IMR-90 (cell line): ENCODE measurements around the gene DAB1. TPM values are rescaled to one million over a fixed set of nuclear protein-coding genes. Genes with fewer than 3 reads are reported as not detected.
"Not testable (repeated sequence)": the region's sequence is repeated elsewhere in the genome, so short reads cannot be mapped to it uniquely, and the experiment has no call there.

ENCODE experiments used
- ATAC-seq: fragments of 200-7000 bp; cut with Tn5 transposase; 2 replicates; pipeline ENCODE4 v1.9.1; 2020; ENCODE audit warnings: low read depth, mild to moderate bottlenecking, moderate library complexity
- BruUV-seq: library from RNA; stranded (reverse); fragments of 400-500 nt; replicated peaks from 2 replicates; lab custom pipeline; 2021; lab: Mats Ljungman, UMichigan
- CTCF ChIA-PET: fragments of 300-600 bp; formaldehyde crosslinking; extraction: SDS; loops from one replicate; lab custom pipeline; 2021; ENCODE audit warnings: antibody characterized with exemption; lab: Yijun Ruan, JAX
- POLR2A ChIA-PET: fragments of 300-600 bp; sonication (Branson Sonifier 250); formaldehyde crosslinking; loops from one replicate; lab custom pipeline; 2022; ENCODE audit warnings: antibody characterized with exemption; ENCODE audit not compliant: unreplicated experiment; lab: Charles Lee
- DNase-seq: peaks from one replicate; pipeline ENCODE4 v3.0.0; 2013
- H2AFZ ChIP-seq: replicated peaks from 2 replicates; pipeline ENCODE3; 2013; ENCODE audit warnings: low read length, mild to moderate bottlenecking; ENCODE audit not compliant: poor library complexity
- H2AK5ac ChIP-seq: 2 replicates; pipeline ENCODE4 v1.6.1; 2013; ENCODE audit warnings: low read depth, low read length, inconsistent platforms
- H2AK9ac ChIP-seq: replicated peaks from 2 replicates; pipeline ENCODE3; 2013; ENCODE audit warnings: mild to moderate bottlenecking, low read depth, low read length, moderate library complexity; ENCODE audit not compliant: poor library complexity
- H2BK120ac ChIP-seq: 2 replicates; pipeline ENCODE4 v1.6.1; 2013; ENCODE audit warnings: low read depth, low read length, inconsistent platforms
- H2BK15ac ChIP-seq: 3 replicates; pipeline ENCODE4 v1.6.1; 2013; ENCODE audit warnings: low read depth, low read length, inconsistent platforms
- H2BK20ac ChIP-seq: 2 replicates; pipeline ENCODE4 v1.6.1; 2013; ENCODE audit warnings: low read depth, mild to moderate bottlenecking, inconsistent platforms, low read length, moderate library complexity
- H2BK5ac ChIP-seq: 2 replicates; pipeline ENCODE4 v1.6.1; 2013; ENCODE audit warnings: mild to moderate bottlenecking, low read depth, low read length, inconsistent platforms; ENCODE audit not compliant: poor library complexity, severe bottlenecking
- H3K14ac ChIP-seq: replicated peaks from 2 replicates; pipeline ENCODE4 v1.6.1; 2013; ENCODE audit warnings: low read depth, low read length, inconsistent platforms
- H3K18ac ChIP-seq: 2 replicates; pipeline ENCODE4 v1.6.1; 2013; ENCODE audit warnings: low read depth, low read length, control low read depth
- H3K23ac ChIP-seq: 2 replicates; pipeline ENCODE4 v1.6.1; 2013; ENCODE audit warnings: low read depth, low read length, inconsistent platforms
- H3K27ac ChIP-seq: 2 replicates; pipeline ENCODE4 v1.5.1; 2013; ENCODE audit warnings: mild to moderate bottlenecking, control low read depth, low read length; ENCODE audit not compliant: insufficient read depth
- H3K27me3 ChIP-seq: 2 replicates; pipeline ENCODE4 v1.6.1; 2013; ENCODE audit warnings: low read length; ENCODE audit not compliant: control insufficient read depth, insufficient read depth
- H3K36me3 ChIP-seq: 2 replicates; pipeline ENCODE4 v1.6.1; 2013; ENCODE audit warnings: low read length, mixed read lengths; ENCODE audit not compliant: control insufficient read depth, insufficient read depth
- H3K4ac ChIP-seq: 2 replicates; pipeline ENCODE4 v1.6.1; 2013; ENCODE audit warnings: low read depth, low read length, inconsistent platforms
- H3K4me1 ChIP-seq: 2 replicates; pipeline ENCODE4 v1.6.1; 2013; ENCODE audit warnings: low read length, mixed read lengths; ENCODE audit not compliant: control insufficient read depth, insufficient read depth
- H3K4me2 ChIP-seq: 2 replicates; pipeline ENCODE4 v1.6.1; 2013; ENCODE audit warnings: low read depth, mild to moderate bottlenecking, control low read depth, low read length, moderate library complexity
- H3K4me3 ChIP-seq: 2 replicates; pipeline ENCODE4 v1.5.1; 2013; ENCODE audit warnings: low read depth, mild to moderate bottlenecking, control low read depth, low read length, moderate library complexity; ENCODE audit not compliant: insufficient read depth
- H3K56ac ChIP-seq: 2 replicates; pipeline ENCODE4 v1.6.1; 2013; ENCODE audit warnings: low read length, inconsistent platforms; ENCODE audit not compliant: insufficient read depth; ENCODE audit errors: extremely low read depth
- H3K79me1 ChIP-seq, 2 experiments: 2 replicates each; pipeline ENCODE4 v1.6.1; 2013; ENCODE audit warnings: low read length in 2 of 2, inconsistent platforms in 1 of 2, low read depth in 1 of 2
- H3K9ac ChIP-seq: 2 replicates; pipeline ENCODE4 v1.6.1; 2013; ENCODE audit warnings: low read depth, low read length, control low read depth
- H3K9me1 ChIP-seq: 2 replicates; pipeline ENCODE4 v1.6.1; 2013; ENCODE audit warnings: low read length, inconsistent platforms; ENCODE audit not compliant: insufficient read depth
- H3K9me3 ChIP-seq: 2 replicates; pipeline ENCODE4 v1.6.1; 2013; ENCODE audit warnings: low read length; ENCODE audit not compliant: control insufficient read depth, insufficient read depth
- H4K20me1 ChIP-seq: 2 replicates; pipeline ENCODE4 v1.6.1; 2013; ENCODE audit warnings: low read length, inconsistent platforms; ENCODE audit not compliant: insufficient read depth
- H4K5ac ChIP-seq: 2 replicates; pipeline ENCODE4 v1.6.1; 2013; ENCODE audit warnings: mild to moderate bottlenecking, low read depth, low read length, control low read depth
- H4K8ac ChIP-seq, 2 experiments: 2 replicates each; pipeline ENCODE4 v1.6.1; 2013; ENCODE audit warnings: low read depth in 2 of 2, low read length in 2 of 2, control low read depth in 1 of 2, inconsistent platforms in 1 of 2
- H4K91ac ChIP-seq: 2 replicates; pipeline ENCODE4 v1.6.1; 2013; ENCODE audit warnings: low read depth, low read length, inconsistent platforms; ENCODE audit not compliant: insufficient read depth
- ELK1 ChIP-seq: fragments of 150-350 bp; IDR thresholded peaks from 2 replicates; pipeline ENCODE4 v1.6.1; 2016; ENCODE audit warnings: low read depth, mild to moderate bottlenecking, low read length, moderate library complexity, borderline replicate concordance
- FOS ChIP-seq: fragments of 150-350 bp; IDR thresholded peaks from 2 replicates; pipeline ENCODE4 v1.6.1; 2016; ENCODE audit warnings: low read depth, low read length
- MXI1 ChIP-seq: IDR thresholded peaks from 2 replicates; pipeline ENCODE4 v1.6.1; 2012; ENCODE audit warnings: low read depth, mild to moderate bottlenecking, low read length, moderate library complexity, borderline replicate concordance
- SMC3 ChIP-seq: fragments of 150-350 bp; IDR thresholded peaks from 2 replicates; pipeline ENCODE4 v1.6.1; 2016; ENCODE audit warnings: low read depth, mild to moderate bottlenecking, antibody characterized with exemption, low read length, moderate library complexity
- USF2 ChIP-seq: fragments of 150-350 bp; IDR thresholded peaks from 2 replicates; pipeline ENCODE4 v1.6.1; 2017; ENCODE audit warnings: mild to moderate bottlenecking, antibody characterized with exemption, low read length, low read depth
- WGBS, 2 experiments: methylation state at CpG; one replicate each; pipeline versions ENCODE4 v1.1.5 to v1.1.7; 2013; ENCODE audit warnings: missing lambda C conversion rate in 2 of 2; ENCODE audit not compliant: insufficient read length in 1 of 2; ENCODE audit errors: extremely low coverage in 2 of 2; 5-methylcytosine and 5-hydroxymethylcytosine counted together
- dilution Hi-C: fragments of 300-500 bp; cut with HindIII; formaldehyde crosslinking; loops from one replicate; pipeline ENCODE4 v1.14.3; 2018; ENCODE audit warnings: low sequenced_read_pairs; ENCODE audit not compliant: unreplicated experiment
- in situ Hi-C: fragments of 300-500 bp; cut with MboI; formaldehyde crosslinking; loops from 3 replicates; pipeline ENCODE4 v1.14.3; 2019; ENCODE audit warnings: low sequenced_read_pairs, inconsistent platforms, mixed read lengths
- intact Hi-C: fragments of 100-400 bp; cut with micrococcal nuclease; formaldehyde crosslinking; loops from 2 replicates; pipeline ENCODE4 v1.10.0; 2022
- polyA plus RNA-seq, 3 experiments: library from polyadenylated mRNA; depleted of rRNA; stranded (reverse); fragments of >200 nt; gene quantifications; 2 replicates each; pipeline ENCODE4 v1.2.3, GENCODE V29; 2012; ENCODE audit warnings: low replicate concordance in 1 of 3
- total RNA-seq: library from RNA; depleted of rRNA; stranded (reverse); fragments of >200 nt; gene quantifications from 2 replicates; pipeline ENCODE4 v1.2.3, GENCODE V29; 2012

The DAB1 gene
- total and polyA plus RNA-seq, 2 of the 4 experiments (the other 2 are of a cell fraction): 0.18 to 0.41 TPM

DNA sequence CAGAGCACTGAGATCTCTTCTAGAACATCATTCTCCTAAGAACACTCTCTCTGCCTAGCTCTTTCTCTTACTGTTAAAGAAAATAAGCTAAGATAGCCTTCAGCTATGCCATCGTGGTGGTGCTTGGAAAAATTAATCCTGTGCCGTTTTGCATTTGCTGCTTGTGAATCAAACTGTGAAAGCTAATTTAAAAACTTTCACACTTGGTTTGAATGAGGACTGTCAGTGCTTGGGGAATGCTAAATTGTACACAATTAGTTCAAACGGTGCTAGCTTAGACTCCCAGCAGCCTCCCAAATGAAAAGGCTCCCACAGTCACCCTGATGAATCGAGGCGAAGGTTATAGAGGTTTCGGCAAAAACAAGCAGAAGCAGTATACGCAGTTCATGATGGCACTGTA, 79.6 kb downstream of the DAB1 start:
- H3K9me1 ChIP-seq: no peaks in the 10 kb centered on the region
- dilution Hi-C loops: no loop called here
- H2AK5ac ChIP-seq: no peak overlapping the region
- no peak overlapping the region for H2BK120ac ChIP-seq
- H4K8ac ChIP-seq: no peak overlapping the region
- ATAC-seq (no peak), DNase-seq (no peak)
- no peak overlapping the region for H3K4ac ChIP-seq
- H2AK9ac ChIP-seq: no peak overlapping the region
- H3K27me3 ChIP-seq: no peaks in the 10 kb centered on the region
- no TSS peak for BruUV-seq
- H3K23ac ChIP-seq: no peak overlapping the region
- no peaks in the 10 kb centered on the region for H4K20me1 ChIP-seq
- H4K5ac ChIP-seq: no peak overlapping the region
- no peak overlapping the region for H3K9ac ChIP-seq
- H4K91ac ChIP-seq: no peak overlapping the region
- H3K36me3 ChIP-seq: no peaks in the 10 kb centered on the region
- no peak overlapping the region for H3K27ac ChIP-seq
- no peak overlapping the region for H2BK5ac ChIP-seq
- no peak overlapping the region for H3K14ac ChIP-seq
- H2AFZ ChIP-seq: no peak overlapping the region
- 100% methylated on average over 4 of the region's 7 CpGs; no CpG with 5 or more reads in 1 of the 2 experiments for WGBS, 2 experiments
- no peak overlapping the region for H3K4me3 ChIP-seq
- TF ChIP-seq SMC3: no peak
- TF ChIP-seq USF2: no peak
- TF ChIP-seq ELK1: no peak
- no peak for TF ChIP-seq FOS
- no peak for TF ChIP-seq MXI1
- in situ Hi-C loops: no loop called here
- no peak overlapping the region for H2BK15ac ChIP-seq
- ChIA-PET CTCF (no interaction called here), POLR2A (no interaction called here)
- no peak overlapping the region for H3K4me2 ChIP-seq
- H3K4me1 ChIP-seq: no peaks in the 10 kb centered on the region; the same call in 1 of the 2 replicates
- H2BK20ac ChIP-seq: no peak overlapping the region
- no peak overlapping the region for H3K56ac ChIP-seq
- H3K18ac ChIP-seq: no peak overlapping the region
- no peaks in the 10 kb centered on the region for H3K79me1 ChIP-seq
- intact Hi-C loops: no loop called here
- H3K9me3 ChIP-seq: no peaks in the 10 kb centered on the region

GRCh38 chr1:57343298-57343915, 80.5 kb downstream of the DAB1 start:
- H3K9ac ChIP-seq, H3K9me3 ChIP-seq, CTCF ChIA-PET, H3K18ac ChIP-seq, H3K4ac ChIP-seq, BruUV-seq, H2AK9ac ChIP-seq, H3K4me3 ChIP-seq, H3K27ac ChIP-seq, POLR2A ChIA-PET, H3K56ac ChIP-seq, ATAC-seq, H3K79me1 ChIP-seq, H2BK20ac ChIP-seq, intact Hi-C loops, H4K91ac ChIP-seq, DNase-seq, H2AFZ ChIP-seq, H4K5ac ChIP-seq, H2BK5ac ChIP-seq, H3K36me3 ChIP-seq, dilution Hi-C loops, H3K4me1 ChIP-seq, H2BK120ac ChIP-seq, H4K20me1 ChIP-seq, H3K14ac ChIP-seq, H3K4me2 ChIP-seq, H4K8ac ChIP-seq, H3K9me1 ChIP-seq, H2BK15ac ChIP-seq, in situ Hi-C loops, H2AK5ac ChIP-seq, H3K23ac ChIP-seq, H3K27me3 ChIP-seq: not testable (repeated sequence)
- WGBS, 2 experiments: 87% methylated on average over 9 of the region's 34 CpGs; no CpG with 5 or more reads in 1 of the 2 experiments
